ENCODE measurements around the gene LAMA5.
A peak's percentile ranks its signal among the peaks of the same experiment; 100 is the strongest.

Gene LAMA5

DNA sequence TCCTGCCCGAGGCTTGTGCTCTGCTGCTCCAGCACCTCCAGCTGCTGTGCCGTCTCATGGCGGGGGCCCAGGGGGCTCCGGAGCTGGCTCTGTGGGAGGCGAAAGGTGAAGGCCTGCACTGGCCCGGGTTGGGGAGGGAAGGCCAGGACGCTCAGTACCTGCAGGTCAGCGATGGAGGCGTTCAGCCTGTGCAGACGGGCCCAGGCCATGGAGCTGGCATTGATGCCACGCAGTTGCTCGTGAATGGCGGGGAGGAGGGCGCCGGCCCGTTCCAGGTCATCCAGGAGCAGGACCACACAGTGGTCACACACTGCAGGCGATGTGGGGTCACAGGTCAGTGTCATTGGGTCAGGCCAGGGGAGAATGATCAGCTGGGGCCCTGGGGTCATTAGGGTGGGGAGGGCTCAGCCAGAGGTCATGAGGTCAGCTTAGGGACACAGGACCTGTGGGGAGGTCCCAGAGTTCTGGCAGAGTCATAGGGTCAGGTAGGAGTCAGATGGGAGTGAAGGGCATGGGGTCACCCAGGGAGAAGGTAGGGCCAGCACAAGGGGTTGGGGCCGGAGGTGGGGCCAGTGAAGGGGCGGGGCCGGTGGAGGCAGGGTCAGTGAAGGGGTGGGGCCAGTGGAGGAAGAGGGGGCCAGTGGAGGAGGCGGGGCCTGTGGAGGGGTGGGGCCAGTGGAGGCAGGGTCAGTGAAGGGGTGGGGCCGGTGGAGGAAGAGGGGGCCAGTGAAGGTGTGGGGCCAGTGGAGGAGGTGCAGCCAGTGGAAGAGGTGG, 46.3 kb downstream of the LAMA5 start:
- DNase-seq (ENCODE audit: insufficient read length, low spot score) (no peak), FAIRE-seq (no peak)

DNA sequence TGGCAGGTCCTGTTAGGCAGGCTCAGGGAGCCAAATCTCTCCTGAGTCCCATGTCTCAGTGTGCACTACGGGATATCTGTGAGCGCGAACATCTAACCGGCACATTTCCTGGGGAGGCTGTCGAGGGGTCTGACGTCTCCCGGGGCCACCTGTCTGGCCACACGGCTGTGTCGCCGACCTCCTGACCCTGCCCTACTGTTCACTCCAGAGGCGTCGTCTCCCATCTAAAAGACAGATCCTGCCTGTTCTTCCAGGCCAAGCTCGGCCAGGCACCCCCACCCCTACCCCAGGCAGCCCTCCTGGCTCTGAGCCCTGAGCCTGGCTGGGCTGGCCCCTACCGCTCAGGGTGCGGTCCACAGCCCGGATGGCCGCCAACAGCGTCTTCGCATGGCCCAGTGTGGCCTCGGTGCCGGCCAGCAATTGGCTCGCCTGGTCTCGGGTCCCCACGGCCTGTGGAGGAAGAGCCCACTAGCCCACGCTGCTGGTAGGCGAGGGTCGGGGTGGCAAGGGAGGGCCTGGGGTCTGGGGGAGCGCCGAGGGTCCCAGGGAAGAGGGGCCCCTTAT, 47.7 kb downstream of the LAMA5 start:
- DNase-seq (ENCODE audit: insufficient read length, low spot score) (no peak), FAIRE-seq (no peak)

DNA sequence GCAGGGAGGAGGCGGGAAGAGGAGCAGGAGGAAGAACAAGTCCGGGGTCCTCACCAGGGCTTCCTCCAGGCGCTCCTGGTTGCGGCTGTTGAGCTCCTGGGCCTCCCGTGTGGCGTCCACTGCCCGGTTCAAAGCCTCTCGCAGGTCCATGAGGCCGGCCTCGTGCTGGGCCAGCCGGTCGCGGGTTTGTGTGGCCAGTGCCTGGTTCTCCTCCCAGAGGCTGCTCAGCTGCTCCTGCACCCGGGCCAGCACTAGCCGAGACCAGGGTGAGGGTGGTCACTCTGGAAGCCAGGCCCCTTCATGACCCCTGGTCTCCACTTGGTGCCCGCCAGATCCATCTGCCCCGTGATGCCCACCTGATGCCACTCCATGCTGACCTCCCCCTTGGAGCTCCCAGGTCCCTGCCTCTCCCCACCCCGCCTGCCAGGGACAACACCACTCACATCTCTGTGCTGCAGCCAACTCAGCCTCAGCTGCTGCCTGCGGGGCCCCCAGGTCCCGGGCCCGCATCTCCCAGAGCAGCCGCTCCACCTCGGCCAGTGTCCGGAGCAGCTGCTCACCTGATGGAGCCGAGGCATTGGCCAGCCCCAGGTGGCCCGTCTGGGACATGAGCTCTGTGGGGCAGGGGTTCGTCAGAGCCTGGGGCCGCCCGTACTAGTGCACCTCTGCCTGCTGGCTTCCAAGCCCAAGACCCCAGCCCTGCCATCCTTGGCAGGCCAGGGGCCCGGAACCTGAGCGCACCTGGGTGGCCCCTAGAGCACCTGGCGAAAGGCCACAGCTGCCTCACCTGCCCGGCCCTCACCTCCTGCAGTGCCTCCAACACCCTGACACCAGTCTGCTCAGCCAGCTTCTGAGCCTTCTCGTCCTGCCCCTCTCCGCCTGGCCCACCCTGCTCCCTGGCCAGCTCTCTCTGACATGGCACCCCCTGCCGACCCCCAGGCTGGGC, 48.4 kb downstream of the LAMA5 start:
- DNase-seq (ENCODE audit: insufficient read length, low spot score), result no peak
- FAIRE-seq, result peak; percentile 85

DNA sequence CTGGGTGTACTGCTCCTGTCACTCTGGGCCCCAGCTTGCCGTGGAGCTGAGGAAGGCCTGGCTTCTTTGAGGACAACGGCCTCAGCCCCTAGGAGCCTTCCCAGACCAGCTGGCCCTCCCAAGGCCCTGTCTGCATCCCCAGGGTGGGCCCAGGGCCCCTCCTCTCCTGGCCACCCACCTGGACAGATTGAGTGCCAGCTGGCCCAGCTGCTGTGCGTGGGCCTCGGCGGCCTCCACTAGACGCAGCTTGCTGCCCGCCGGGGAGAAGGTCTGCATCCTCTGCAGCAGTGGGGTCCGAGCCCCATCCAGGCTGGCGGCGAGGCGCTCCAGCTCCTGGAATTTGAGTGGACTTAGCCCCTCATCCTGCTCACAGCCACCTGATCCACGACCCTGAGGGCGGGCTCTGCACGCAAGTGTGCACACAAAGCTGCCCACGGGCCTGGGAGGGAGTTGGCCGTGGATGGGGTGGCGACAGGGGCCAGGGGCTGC, 49.9 kb downstream of the LAMA5 start:
- FAIRE-seq (peak; percentile 23), DNase-seq (ENCODE audit: insufficient read length, low spot score) (no peak)

DNA sequence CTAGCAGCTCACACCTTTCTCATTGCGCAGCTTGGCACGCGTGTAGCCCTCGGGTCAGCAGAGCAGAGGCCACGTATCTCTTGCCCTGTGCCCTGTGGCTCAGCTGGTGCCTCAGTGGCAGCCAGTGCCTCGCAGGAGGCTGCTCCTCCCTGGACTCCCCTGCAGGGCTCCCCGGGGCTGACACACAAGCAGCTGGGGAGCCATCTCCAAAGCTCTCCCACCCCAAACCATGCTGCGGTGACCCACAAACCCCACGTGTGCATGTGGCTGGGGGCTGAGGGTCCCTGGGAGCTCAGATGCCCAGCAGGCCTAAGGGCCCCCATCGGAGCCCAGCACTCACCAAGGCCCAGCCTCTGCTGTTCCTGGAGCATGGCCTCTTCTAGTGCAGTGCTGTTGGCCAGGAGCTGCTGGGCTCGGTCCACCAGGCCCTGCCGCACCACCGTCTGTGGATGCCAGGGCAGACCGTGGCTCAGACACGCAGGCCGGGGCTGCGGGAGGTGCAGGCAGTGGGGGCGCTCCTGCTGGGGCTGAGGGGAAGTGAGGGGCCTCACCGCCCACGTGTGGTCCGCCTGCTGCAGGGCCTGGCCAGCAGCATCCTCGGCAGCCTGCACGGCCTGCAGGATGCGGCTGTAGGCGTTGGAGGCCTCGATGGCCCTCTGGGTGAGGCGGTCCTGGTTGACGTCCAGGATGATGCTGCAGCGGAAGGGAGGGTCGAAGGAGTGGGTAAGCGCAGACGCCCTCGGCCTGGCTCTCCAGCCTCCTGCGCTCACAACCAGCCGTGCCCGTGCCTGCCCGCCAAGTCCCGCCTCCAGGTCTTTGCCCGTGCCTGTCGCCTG, 50.6 kb downstream of the LAMA5 start:
- FAIRE-seq, result peak; percentile 85
- no peak for DNase-seq (ENCODE audit: insufficient read length, low spot score)

DNA sequence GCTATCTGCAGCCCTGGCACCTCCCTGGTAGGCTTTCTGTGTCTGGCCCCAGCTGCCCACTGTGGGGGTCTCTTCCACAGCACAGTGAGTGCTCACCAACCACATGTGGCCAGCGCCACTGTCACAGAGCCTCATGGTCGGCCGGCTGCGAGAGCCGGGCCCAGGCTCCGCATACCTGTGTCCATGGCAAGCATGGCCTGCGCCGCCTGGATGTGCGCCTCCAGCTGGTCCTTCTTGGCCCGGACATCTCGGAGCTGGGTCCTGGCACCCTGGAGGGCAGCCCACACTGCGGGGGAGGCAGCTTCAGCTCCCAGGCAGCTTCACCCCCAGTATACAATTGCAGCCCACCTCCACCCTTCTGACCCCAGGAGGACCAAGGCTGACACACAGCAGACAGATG, 51.3 kb downstream of the LAMA5 start:
- peak; percentile 57 for FAIRE-seq

DNA sequence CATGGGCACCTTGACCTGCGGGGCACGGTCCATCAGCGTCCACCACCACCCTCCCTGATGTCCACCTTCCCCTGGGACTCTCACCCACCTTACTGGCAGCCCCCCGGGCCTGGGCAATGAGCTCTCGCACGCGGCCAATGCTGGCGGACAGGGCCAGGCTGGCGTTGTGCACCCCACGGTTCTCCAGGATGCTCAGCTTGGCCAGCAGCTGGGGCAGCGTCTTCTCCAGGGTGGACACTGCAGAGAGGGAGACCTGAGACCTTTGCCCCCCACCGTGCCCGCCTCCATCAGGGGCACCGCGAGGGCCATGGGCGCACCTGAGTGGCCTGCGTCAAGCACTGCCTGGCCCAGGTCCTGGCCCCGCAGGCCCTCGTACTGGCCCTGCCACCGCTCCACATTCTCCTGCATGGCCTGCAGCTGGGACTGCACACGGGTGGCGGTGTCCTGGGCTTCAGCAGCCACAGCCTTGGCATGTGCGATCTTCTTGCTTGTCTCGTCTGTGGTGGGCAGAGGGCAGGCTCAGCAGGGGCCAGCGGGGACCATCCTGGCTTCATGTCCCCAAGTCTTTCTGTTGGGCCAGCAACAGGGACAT, 52.3 kb downstream of the LAMA5 start:
- FAIRE-seq, result peak; percentile 67
- no peak for DNase-seq (ENCODE audit: insufficient read length, low spot score)

More for the DNA sequence above, 51.3 kb downstream of the LAMA5 start:
- DNase-seq (ENCODE audit: insufficient read length, low spot score), result no peak

DNA sequence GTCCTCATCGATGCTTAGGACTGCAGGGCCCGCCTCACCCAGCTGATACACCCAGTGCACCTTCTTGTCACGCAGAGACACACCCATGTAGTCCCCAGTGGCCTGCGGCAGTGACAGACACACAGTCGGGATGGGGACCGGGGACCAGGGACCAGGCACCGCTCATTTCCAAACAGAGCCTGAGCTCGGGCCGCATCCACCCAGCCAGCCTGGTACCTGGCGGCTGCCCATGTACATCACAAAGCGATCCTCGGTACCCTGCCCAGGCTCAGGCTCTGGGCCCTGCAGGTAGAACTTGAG, 52.8 kb downstream of the LAMA5 start:
- FAIRE-seq, result no peak
- DNase-seq (ENCODE audit: insufficient read length, low spot score), result no peak

- FAIRE-seq, result peak; percentile 26
- no peak for DNase-seq (ENCODE audit: insufficient read length, low spot score)
Measured at GRCh38 chr20:62313460-62314338, 53.4 kb downstream of the LAMA5 start.

- DNase-seq (ENCODE audit: insufficient read length, low spot score) (no peak), FAIRE-seq (peak; percentile 86)
Measured at GRCh38 chr20:62313021-62313420, 54.1 kb downstream of the LAMA5 start.

GRCh38 chr20:62312662-62312977, 54.5 kb downstream of the LAMA5 start:
- no peak for DNase-seq (ENCODE audit: insufficient read length, low spot score)
- FAIRE-seq, result no peak

DNA sequence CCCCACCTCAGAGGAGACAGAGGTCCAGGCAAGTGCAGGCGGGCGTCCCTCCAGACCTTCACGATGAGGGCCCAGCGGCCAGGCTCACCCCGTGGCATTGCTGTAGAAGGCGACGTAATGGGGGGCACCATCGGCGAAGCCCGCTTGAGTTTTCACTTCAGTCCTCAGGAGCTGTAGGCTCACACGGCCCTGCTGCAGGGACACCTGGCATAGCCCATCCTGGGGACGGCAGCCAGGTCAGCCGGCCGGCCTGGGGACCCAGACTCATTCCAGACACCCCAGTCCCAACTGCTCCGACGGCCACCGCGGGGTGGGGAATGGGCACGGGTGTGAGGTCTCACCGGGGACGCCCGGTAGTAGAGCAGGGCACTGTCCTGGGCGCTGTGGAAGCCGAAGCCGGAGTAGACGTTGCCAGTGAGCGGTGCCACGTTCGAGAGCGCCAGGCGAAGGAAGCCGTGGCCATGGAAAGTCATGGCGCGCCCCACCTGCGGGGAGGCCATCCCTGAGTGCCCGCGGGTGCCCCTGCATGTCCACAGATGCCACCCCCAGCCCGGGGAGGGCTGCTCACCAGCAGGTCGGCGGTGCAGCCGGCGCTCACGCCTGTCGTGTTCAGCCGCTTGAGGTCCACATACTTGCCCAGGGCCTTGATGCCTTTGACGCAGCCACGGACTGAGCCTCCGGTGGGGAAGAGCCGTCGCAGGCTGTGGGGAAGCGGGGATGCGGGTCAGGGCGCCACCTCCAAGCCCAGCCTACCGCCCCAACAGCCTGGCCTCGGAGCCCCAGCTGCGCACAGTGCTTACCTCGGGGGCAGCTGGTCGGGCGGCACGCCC, 55.1 kb downstream of the LAMA5 start:
- FAIRE-seq, result no peak

GRCh38 chr20:62311150-62311549, 56.0 kb downstream of the LAMA5 start:
- DNase-seq (ENCODE audit: insufficient read length, low spot score) (no peak), FAIRE-seq (no peak)

More for the DNA sequence above, 55.1 kb downstream of the LAMA5 start:
- no peak for DNase-seq (ENCODE audit: insufficient read length, low spot score)

- FAIRE-seq, result no peak
- no peak for DNase-seq (ENCODE audit: insufficient read length, low spot score)
Measured at GRCh38 chr20:62310757-62311121, 56.4 kb downstream of the LAMA5 start.

- peak; percentile 83 for FAIRE-seq
- no peak for DNase-seq (ENCODE audit: insufficient read length, low spot score)
Measured at GRCh38 chr20:62309947-62310756, 57.0 kb downstream of the LAMA5 start.

GRCh38 chr20:62309198-62309944, 57.7 kb downstream of the LAMA5 start:
- FAIRE-seq (peak; percentile 13), DNase-seq (ENCODE audit: insufficient read length, low spot score) (no peak)
